ENCODE data around the gene CFAP210.

DNA sequence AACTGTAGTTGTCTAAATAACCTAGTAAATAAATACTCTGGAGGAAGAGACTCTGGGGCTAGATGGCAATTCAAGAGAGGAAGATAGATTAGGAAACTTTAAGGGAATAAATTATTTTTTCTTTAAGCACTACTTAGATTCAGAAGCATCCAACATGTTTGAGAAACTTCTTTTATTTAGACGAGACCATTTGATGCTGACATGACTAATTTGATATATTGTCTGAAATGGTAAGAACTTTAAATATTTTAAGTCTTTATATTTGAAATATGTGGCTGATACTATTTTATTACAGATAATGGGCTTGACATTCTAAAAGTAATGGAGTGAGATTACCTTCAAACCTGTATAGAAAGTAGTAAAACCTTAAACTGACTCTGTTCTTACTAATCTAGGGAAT, 73.7 kb downstream of the CFAP210 start:
- TF ChIP-seq, protein P1, sequence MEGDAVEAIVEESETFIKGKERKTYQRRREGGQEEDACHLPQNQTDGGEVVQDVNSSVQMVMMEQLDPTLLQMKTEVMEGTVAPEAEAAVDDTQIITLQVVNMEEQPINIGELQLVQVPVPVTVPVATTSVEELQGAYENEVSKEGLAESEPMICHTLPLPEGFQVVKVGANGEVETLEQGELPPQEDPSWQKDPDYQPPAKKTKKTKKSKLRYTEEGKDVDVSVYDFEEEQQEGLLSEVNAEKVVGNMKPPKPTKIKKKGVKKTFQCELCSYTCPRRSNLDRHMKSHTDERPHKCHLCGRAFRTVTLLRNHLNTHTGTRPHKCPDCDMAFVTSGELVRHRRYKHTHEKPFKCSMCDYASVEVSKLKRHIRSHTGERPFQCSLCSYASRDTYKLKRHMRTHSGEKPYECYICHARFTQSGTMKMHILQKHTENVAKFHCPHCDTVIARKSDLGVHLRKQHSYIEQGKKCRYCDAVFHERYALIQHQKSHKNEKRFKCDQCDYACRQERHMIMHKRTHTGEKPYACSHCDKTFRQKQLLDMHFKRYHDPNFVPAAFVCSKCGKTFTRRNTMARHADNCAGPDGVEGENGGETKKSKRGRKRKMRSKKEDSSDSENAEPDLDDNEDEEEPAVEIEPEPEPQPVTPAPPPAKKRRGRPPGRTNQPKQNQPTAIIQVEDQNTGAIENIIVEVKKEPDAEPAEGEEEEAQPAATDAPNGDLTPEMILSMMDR (IDR thresholded peaks at IDR 0.05), result no peak
- TF ChIP-seq SOX15 (CRISPR knock-in tag; IDR thresholded peaks at IDR 0.05) (no peak), CREM (CRISPR knock-in tag; IDR thresholded peaks at IDR 0.05) (no peak), ZNF232 (CRISPR knock-in tag; IDR thresholded peaks at IDR 0.05) (no peak), GRHL2 (CRISPR knock-in tag; IDR thresholded peaks at IDR 0.05; ENCODE audit: insufficient replicate concordance, severe bottlenecking) (no peak), JUN (CRISPR knock-in tag; IDR thresholded peaks at IDR 0.05) (no peak), NR2C2 (CRISPR knock-in tag; IDR thresholded peaks at IDR 0.05) (no peak), ZNF281 (CRISPR knock-in tag; IDR thresholded peaks at IDR 0.05) (no peak), TCF7 (CRISPR knock-in tag; IDR thresholded peaks at IDR 0.05; ENCODE audit: low read depth) (no peak), ELF4 (CRISPR knock-in tag; IDR thresholded peaks at IDR 0.05; ENCODE audit: low read depth) (no peak), SMAD3 (CRISPR knock-in tag; IDR thresholded peaks at IDR 0.05; ENCODE audit: borderline replicate concordance) (no peak), FOXP4 (CRISPR knock-in tag; IDR thresholded peaks at IDR 0.05) (no peak)
- TF ChIP-seq, protein P2, sequence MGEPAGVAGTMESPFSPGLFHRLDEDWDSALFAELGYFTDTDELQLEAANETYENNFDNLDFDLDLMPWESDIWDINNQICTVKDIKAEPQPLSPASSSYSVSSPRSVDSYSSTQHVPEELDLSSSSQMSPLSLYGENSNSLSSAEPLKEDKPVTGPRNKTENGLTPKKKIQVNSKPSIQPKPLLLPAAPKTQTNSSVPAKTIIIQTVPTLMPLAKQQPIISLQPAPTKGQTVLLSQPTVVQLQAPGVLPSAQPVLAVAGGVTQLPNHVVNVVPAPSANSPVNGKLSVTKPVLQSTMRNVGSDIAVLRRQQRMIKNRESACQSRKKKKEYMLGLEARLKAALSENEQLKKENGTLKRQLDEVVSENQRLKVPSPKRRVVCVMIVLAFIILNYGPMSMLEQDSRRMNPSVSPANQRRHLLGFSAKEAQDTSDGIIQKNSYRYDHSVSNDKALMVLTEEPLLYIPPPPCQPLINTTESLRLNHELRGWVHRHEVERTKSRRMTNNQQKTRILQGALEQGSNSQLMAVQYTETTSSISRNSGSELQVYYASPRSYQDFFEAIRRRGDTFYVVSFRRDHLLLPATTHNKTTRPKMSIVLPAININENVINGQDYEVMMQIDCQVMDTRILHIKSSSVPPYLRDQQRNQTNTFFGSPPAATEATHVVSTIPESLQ (CRISPR knock-in tag; IDR thresholded peaks at IDR 0.05), result no peak
- TF ChIP-seq, protein P3, sequence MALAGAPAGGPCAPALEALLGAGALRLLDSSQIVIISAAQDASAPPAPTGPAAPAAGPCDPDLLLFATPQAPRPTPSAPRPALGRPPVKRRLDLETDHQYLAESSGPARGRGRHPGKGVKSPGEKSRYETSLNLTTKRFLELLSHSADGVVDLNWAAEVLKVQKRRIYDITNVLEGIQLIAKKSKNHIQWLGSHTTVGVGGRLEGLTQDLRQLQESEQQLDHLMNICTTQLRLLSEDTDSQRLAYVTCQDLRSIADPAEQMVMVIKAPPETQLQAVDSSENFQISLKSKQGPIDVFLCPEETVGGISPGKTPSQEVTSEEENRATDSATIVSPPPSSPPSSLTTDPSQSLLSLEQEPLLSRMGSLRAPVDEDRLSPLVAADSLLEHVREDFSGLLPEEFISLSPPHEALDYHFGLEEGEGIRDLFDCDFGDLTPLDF (CRISPR knock-in tag; IDR thresholded peaks at IDR 0.05), result no peak
